ENCODE data around the gene MYO5B.

The MYO5B gene

GRCh38 chr18:50196261-50196660 lies 1.3 kb upstream of the MYO5B start:
- Mint-ChIP-seq H3K4me3 (peak overlapping the region; percentile 6), H3K36me3 (ENCODE audit: low read depth) (no peaks in the 10 kb centered on the region), H3K4me1 (ENCODE audit: low read depth) (peaks cover 2% of the 10 kb centered on the region), H3K27ac (no peak overlapping the region), H3K9me3 (no peaks in the 10 kb centered on the region), H3K27me3 (ENCODE audit: low read depth) (peaks cover 65% of the 10 kb centered on the region)
- no peak for DNase-seq (ENCODE audit: low spot score)

- Mint-ChIP-seq H3K4me1 (ENCODE audit: low read depth) (peaks cover 2% of the 10 kb centered on the region), H3K4me3 (peak overlapping the region; percentile 60), H3K9me3 (no peaks in the 10 kb centered on the region), H3K27ac (no peak overlapping the region), H3K36me3 (ENCODE audit: low read depth) (no peaks in the 10 kb centered on the region), H3K27me3 (ENCODE audit: low read depth) (peaks cover 64% of the 10 kb centered on the region)
- no peak for DNase-seq (ENCODE audit: low spot score)
Measured at GRCh38 chr18:50195689-50196088, 742 bp upstream of the MYO5B start.

GRCh38 chr18:50193796-50194630 lies 934 bp downstream of the MYO5B start:
- H3K4me1 Mint-ChIP-seq (ENCODE audit: low read depth), result peaks cover 2% of the 10 kb centered on the region
- H3K27me3 Mint-ChIP-seq (ENCODE audit: low read depth), result peaks cover 65% of the 10 kb centered on the region
- no peaks in the 10 kb centered on the region for H3K36me3 Mint-ChIP-seq (ENCODE audit: low read depth)
- H3K9me3 Mint-ChIP-seq, result no peaks in the 10 kb centered on the region
- H3K4me3 Mint-ChIP-seq, result peak overlapping the region; percentile 44
- H3K27ac Mint-ChIP-seq, result no peak overlapping the region
- no peak for DNase-seq (ENCODE audit: low spot score)

GRCh38 chr18:50192995-50193795 lies 1.8 kb downstream of the MYO5B start:
- Mint-ChIP-seq H3K36me3 (ENCODE audit: low read depth) (no peaks in the 10 kb centered on the region), H3K9me3 (no peaks in the 10 kb centered on the region), H3K27ac (no peak overlapping the region), H3K27me3 (ENCODE audit: low read depth) (peaks cover 66% of the 10 kb centered on the region), H3K4me1 (ENCODE audit: low read depth) (peaks cover 2% of the 10 kb centered on the region), H3K4me3 (peak overlapping the region; percentile 44)
- no peak for DNase-seq (ENCODE audit: low spot score)

- Mint-ChIP-seq H3K4me1 (ENCODE audit: low read depth) (peaks cover 2% of the 10 kb centered on the region), H3K27me3 (ENCODE audit: low read depth) (peaks cover 55% of the 10 kb centered on the region), H3K4me3 (no peak overlapping the region), H3K9me3 (no peaks in the 10 kb centered on the region), H3K36me3 (ENCODE audit: low read depth) (no peaks in the 10 kb centered on the region), H3K27ac (no peak overlapping the region)
- DNase-seq (ENCODE audit: low spot score), result no peak
Measured at GRCh38 chr18:50190926-50191325, 4.0 kb downstream of the MYO5B start.

- no peak overlapping the region for H3K27ac Mint-ChIP-seq
- no peak overlapping the region for H3K4me3 Mint-ChIP-seq
- peaks cover 50% of the 10 kb centered on the region for H3K27me3 Mint-ChIP-seq (ENCODE audit: low read depth)
- H3K4me1 Mint-ChIP-seq (ENCODE audit: low read depth), result peaks cover 2% of the 10 kb centered on the region
- no peaks in the 10 kb centered on the region for H3K9me3 Mint-ChIP-seq
- no peaks in the 10 kb centered on the region for H3K36me3 Mint-ChIP-seq (ENCODE audit: low read depth)
- DNase-seq (ENCODE audit: low spot score), result no peak
Measured at GRCh38 chr18:50190236-50190635, 4.7 kb downstream of the MYO5B start.

GRCh38 chr18:50189160-50189559 lies 5.8 kb downstream of the MYO5B start:
- H3K4me3 Mint-ChIP-seq, result no peak overlapping the region
- H3K4me1 Mint-ChIP-seq (ENCODE audit: low read depth), result peaks cover 2% of the 10 kb centered on the region
- H3K27me3 Mint-ChIP-seq (ENCODE audit: low read depth), result peaks cover 50% of the 10 kb centered on the region
- no peak overlapping the region for H3K27ac Mint-ChIP-seq
- no peak for DNase-seq (ENCODE audit: low spot score)
- no peaks in the 10 kb centered on the region for H3K9me3 Mint-ChIP-seq
- no peaks in the 10 kb centered on the region for H3K36me3 Mint-ChIP-seq (ENCODE audit: low read depth)

GRCh38 chr18:50188652-50189051 lies 6.3 kb downstream of the MYO5B start:
- Mint-ChIP-seq H3K36me3 (ENCODE audit: low read depth) (no peaks in the 10 kb centered on the region), H3K4me3 (no peak overlapping the region), H3K27me3 (ENCODE audit: low read depth) (peaks cover 45% of the 10 kb centered on the region), H3K27ac (no peak overlapping the region), H3K4me1 (ENCODE audit: low read depth) (no peaks in the 10 kb centered on the region), H3K9me3 (no peaks in the 10 kb centered on the region)
- DNase-seq (ENCODE audit: low spot score), result no peak

- H3K9me3 Mint-ChIP-seq, result no peaks in the 10 kb centered on the region
- DNase-seq (ENCODE audit: low spot score), result no peak
- peaks cover 35% of the 10 kb centered on the region for H3K27me3 Mint-ChIP-seq (ENCODE audit: low read depth)
- H3K4me3 Mint-ChIP-seq, result no peak overlapping the region
- no peak overlapping the region for H3K27ac Mint-ChIP-seq
- H3K4me1 Mint-ChIP-seq (ENCODE audit: low read depth), result no peaks in the 10 kb centered on the region
- no peaks in the 10 kb centered on the region for H3K36me3 Mint-ChIP-seq (ENCODE audit: low read depth)
Measured at GRCh38 chr18:50187659-50188058, 7.3 kb downstream of the MYO5B start.

GRCh38 chr18:50186385-50186784 lies 8.6 kb downstream of the MYO5B start:
- no peak overlapping the region for H3K4me3 Mint-ChIP-seq
- no peaks in the 10 kb centered on the region for H3K4me1 Mint-ChIP-seq (ENCODE audit: low read depth)
- DNase-seq (ENCODE audit: low spot score), result no peak
- H3K27ac Mint-ChIP-seq, result no peak overlapping the region
- no peaks in the 10 kb centered on the region for H3K9me3 Mint-ChIP-seq
- no peaks in the 10 kb centered on the region for H3K36me3 Mint-ChIP-seq (ENCODE audit: low read depth)
- H3K27me3 Mint-ChIP-seq (ENCODE audit: low read depth), result peaks cover 27% of the 10 kb centered on the region

GRCh38 chr18:50183556-50183955 lies 11.4 kb downstream of the MYO5B start:
- DNase-seq (ENCODE audit: low spot score), result no peak
- H3K27me3 Mint-ChIP-seq (ENCODE audit: low read depth), result peaks cover 15% of the 10 kb centered on the region
- H3K36me3 Mint-ChIP-seq (ENCODE audit: low read depth), result no peaks in the 10 kb centered on the region
- no peak overlapping the region for H3K27ac Mint-ChIP-seq
- H3K4me1 Mint-ChIP-seq (ENCODE audit: low read depth), result no peaks in the 10 kb centered on the region
- H3K9me3 Mint-ChIP-seq, result no peaks in the 10 kb centered on the region
- H3K4me3 Mint-ChIP-seq, result no peak overlapping the region

GRCh38 chr18:50182511-50182910 lies 12.4 kb downstream of the MYO5B start:
- Mint-ChIP-seq H3K27me3 (ENCODE audit: low read depth) (peaks cover 23% of the 10 kb centered on the region), H3K4me3 (no peak overlapping the region), H3K4me1 (ENCODE audit: low read depth) (no peaks in the 10 kb centered on the region), H3K36me3 (ENCODE audit: low read depth) (no peaks in the 10 kb centered on the region), H3K9me3 (no peaks in the 10 kb centered on the region), H3K27ac (no peak overlapping the region)
- DNase-seq (ENCODE audit: low spot score), result no peak

- Mint-ChIP-seq H3K4me3 (no peak overlapping the region), H3K36me3 (ENCODE audit: low read depth) (no peaks in the 10 kb centered on the region), H3K4me1 (ENCODE audit: low read depth) (no peaks in the 10 kb centered on the region), H3K27me3 (ENCODE audit: low read depth) (peaks cover 23% of the 10 kb centered on the region), H3K9me3 (no peaks in the 10 kb centered on the region), H3K27ac (no peak overlapping the region)
- DNase-seq (ENCODE audit: low spot score), result no peak
Measured at GRCh38 chr18:50181590-50181989, 13.4 kb downstream of the MYO5B start.

GRCh38 chr18:50179465-50179864 lies 15.5 kb downstream of the MYO5B start:
- H3K27ac Mint-ChIP-seq, result no peak overlapping the region
- H3K9me3 Mint-ChIP-seq, result no peaks in the 10 kb centered on the region
- H3K36me3 Mint-ChIP-seq (ENCODE audit: low read depth), result no peaks in the 10 kb centered on the region
- no peaks in the 10 kb centered on the region for H3K4me1 Mint-ChIP-seq (ENCODE audit: low read depth)
- DNase-seq (ENCODE audit: low spot score), result no peak
- no peak overlapping the region for H3K4me3 Mint-ChIP-seq
- peaks cover 28% of the 10 kb centered on the region for H3K27me3 Mint-ChIP-seq (ENCODE audit: low read depth)
